Measurements from ENCODE around the gene KCNH5.

KCNH5 gene

DNA sequence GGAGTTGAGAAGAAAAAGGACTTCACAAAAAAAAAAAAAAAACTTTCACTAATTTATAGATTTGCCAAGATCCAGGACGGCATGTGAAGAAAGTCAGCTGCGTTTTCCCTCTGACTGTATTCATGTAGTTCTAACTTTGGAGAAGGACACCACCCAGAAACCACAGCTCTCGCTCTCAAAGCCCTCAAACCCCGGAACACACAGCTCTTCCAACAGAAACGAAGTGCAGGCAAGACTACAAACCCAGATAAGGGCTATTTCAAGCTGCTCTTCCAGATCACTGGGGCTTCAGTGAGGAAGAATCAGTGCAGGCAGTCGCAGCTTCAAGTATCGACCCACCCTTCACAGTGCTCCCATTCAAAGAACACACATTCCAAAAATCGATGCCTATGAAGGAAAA is 13.2 kb downstream of the KCNH5 start:
- no peak overlapping the region for H3K4me3 ChIP-seq (ENCODE audit: low read depth, low read length)
- TF ChIP-seq, protein P1, sequence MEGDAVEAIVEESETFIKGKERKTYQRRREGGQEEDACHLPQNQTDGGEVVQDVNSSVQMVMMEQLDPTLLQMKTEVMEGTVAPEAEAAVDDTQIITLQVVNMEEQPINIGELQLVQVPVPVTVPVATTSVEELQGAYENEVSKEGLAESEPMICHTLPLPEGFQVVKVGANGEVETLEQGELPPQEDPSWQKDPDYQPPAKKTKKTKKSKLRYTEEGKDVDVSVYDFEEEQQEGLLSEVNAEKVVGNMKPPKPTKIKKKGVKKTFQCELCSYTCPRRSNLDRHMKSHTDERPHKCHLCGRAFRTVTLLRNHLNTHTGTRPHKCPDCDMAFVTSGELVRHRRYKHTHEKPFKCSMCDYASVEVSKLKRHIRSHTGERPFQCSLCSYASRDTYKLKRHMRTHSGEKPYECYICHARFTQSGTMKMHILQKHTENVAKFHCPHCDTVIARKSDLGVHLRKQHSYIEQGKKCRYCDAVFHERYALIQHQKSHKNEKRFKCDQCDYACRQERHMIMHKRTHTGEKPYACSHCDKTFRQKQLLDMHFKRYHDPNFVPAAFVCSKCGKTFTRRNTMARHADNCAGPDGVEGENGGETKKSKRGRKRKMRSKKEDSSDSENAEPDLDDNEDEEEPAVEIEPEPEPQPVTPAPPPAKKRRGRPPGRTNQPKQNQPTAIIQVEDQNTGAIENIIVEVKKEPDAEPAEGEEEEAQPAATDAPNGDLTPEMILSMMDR (IDR thresholded peaks at IDR 0.05; ENCODE audit: borderline replicate concordance, insufficient read depth, low read depth, low read length) = no peak

DNA sequence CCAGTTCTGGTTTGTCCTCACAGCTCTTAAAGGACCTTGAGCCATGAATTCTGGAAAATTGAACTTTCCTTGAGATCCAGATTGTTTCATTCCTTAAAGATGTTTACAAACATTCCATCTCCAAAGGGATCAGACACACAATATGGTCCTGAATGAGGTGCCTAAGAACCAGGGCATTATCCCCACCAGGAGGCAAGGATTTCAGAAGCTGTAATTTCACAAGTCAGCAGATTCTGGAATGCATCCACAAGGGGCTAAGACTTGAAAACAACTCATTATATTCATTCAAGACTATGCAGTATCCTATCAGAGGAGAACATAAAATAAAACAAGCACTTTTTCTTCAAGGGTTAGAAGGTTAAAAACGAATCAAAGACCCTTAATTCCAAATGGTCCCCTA is 15.1 kb downstream of the KCNH5 start:
- TF ChIP-seq, protein P1 (IDR thresholded peaks at IDR 0.05; ENCODE audit: borderline replicate concordance, insufficient read depth, low read depth, low read length) = no peak
- no peak overlapping the region for H3K4me3 ChIP-seq (ENCODE audit: low read depth, low read length)

DNA sequence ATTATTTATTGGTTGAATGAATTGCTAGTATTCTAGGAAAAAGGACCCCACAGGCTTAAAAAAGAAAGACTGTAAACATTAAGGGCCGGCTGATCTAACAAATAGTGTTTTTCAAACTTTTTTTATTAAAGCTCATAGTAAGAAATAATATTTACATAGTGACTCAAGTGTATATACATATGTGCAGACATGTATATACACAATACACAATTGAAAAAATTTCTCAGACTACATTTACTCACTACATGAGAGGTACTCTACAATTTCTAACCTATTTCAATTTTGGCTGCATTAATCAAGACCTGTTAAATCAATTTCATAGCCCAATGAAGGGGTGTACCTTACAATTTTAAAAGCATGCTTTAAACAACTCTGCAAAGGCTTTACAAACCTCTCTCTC is 17.5 kb downstream of the KCNH5 start:
- TF ChIP-seq, protein P1 (IDR thresholded peaks at IDR 0.05; ENCODE audit: borderline replicate concordance, insufficient read depth, low read depth, low read length) = no peak
- H3K4me3 ChIP-seq (ENCODE audit: low read depth, low read length) = no peak overlapping the region

DNA sequence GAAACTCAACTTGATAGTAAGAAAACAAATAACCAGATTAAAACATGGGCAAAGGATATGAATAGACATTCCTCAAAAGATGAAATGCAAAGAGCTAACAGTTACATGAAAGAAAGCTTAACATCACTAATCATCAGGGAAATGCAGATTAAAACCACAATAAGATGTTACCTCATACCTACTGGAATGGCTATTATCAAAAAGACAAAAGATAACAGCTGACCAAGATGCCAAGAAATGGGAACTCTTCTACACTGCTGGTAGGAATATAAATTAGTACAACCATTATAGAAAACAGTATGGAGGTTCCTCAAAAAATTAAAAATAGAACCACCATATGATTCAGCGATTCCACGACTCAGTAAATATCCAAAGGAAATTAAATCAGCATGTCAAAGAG is 18.8 kb downstream of the KCNH5 start:
- TF ChIP-seq, protein P1 (IDR thresholded peaks at IDR 0.05; ENCODE audit: borderline replicate concordance, insufficient read depth, low read depth, low read length) = no peak
- no peak overlapping the region for H3K4me3 ChIP-seq (ENCODE audit: low read depth, low read length)

DNA sequence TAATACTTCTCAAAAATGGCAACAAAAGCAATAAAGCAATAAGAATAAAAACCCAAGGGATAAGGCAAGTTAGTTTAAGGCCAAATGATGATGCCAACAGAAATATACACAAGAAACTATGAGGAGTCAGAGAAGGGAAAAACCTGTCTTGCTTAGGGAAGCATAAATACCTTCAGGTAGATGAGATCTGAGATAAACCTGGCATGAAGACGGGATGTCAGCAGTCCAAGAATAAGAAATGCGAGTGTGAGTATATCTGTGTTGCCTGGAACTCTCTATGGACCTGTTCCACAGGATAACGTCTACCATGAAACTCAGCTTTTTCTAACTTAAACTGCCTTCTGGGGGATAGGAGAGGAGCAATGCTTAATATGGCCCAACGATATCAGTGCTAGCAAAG is 30.6 kb downstream of the KCNH5 start:
- H3K4me3 ChIP-seq (ENCODE audit: low read depth, low read length) = no peak overlapping the region
- TF ChIP-seq, protein P1 (IDR thresholded peaks at IDR 0.05; ENCODE audit: borderline replicate concordance, insufficient read depth, low read depth, low read length) = no peak

DNA sequence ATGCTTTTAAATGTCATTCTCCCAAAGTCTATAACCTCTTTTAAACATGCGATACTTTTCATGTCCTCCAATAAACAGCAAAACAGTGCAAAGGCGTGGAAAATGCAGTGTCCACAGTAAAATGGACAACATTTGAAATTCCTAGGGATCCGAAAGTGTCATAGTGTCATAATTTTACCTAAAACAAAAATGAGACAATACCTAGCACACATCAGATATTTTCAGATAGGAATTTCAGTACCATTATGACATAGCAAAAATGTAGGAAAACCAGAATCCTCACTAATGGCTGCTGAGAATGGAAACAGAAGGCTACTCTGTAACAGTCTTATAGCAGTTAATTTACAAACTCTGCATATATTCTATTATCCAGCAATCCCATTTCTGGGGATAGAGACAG is 33.1 kb downstream of the KCNH5 start:
- TF ChIP-seq, protein P1 (IDR thresholded peaks at IDR 0.05; ENCODE audit: borderline replicate concordance, insufficient read depth, low read depth, low read length) = no peak

DNA sequence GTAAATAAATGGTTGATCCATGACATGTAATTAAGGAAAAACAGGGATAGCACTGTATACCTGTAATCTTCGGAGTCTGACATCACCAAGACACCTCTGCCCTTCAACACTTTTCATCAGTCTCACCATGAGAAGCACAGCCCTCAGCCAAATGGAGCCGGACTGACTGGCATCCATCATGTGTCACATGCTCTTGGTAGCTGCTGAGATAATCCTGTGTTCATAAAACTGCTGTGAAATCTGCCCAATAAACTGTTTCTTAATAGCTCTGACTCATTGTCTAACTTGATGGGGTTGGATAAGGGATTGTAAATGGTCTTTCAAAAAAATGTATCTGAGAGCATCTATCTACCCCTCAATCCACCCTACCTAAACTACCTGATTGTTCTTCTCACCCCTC is 33.6 kb downstream of the KCNH5 start:
- H3K4me3 ChIP-seq (ENCODE audit: low read depth, low read length) = no peak overlapping the region
- TF ChIP-seq, protein P1 (IDR thresholded peaks at IDR 0.05; ENCODE audit: borderline replicate concordance, insufficient read depth, low read depth, low read length) = no peak

More for the DNA sequence above, 33.1 kb downstream of the KCNH5 start:
- H3K4me3 ChIP-seq (ENCODE audit: low read depth, low read length) = no peak overlapping the region
